HG03159 (cell line): ENCODE results near the gene FASTKD1.

Experiments
- ATAC-seq: cut with Tn5 transposase; IDR thresholded peaks from one replicate; pipeline ENCODE4 v1.9.1; 2021; ENCODE audit warnings: mild to moderate bottlenecking, moderate library complexity; ENCODE audit not compliant: unreplicated experiment

FASTKD1 gene

DNA sequence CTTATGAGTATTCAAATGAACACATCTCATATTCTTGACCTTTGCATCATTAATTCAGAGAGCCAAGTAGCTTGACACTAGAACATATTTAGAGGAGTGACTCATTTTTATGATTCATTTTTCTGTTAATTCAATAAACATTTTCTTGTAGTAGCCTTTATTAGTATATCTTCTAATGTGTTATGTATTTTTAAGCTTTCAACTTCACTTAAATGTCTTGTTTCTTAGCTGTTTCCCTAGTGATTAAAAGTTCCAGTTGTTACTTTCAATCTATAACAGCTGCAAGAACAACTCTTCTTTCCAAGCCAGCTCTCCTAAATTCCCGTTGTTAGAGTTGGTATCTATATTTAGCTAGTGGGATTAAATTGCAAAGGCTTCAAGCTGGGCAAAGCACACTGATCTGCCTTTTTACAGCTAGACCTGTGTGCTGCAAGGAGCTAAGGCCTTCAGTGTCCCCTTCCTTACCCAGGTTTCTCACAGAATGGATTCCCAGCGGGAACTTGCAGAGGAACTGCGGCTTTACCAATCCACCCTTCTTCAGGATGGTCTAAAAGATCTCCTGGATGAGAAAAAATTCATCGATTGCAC, 64.3 kb downstream of the FASTKD1 start, which contains the start of gene KLHL41:
KLHL41 (plus strand) TSS at position 405 of the 588 bp plus-strand sequence; CDS start at position 482, 77 bp downstream.
- no peak for ATAC-seq

DNA sequence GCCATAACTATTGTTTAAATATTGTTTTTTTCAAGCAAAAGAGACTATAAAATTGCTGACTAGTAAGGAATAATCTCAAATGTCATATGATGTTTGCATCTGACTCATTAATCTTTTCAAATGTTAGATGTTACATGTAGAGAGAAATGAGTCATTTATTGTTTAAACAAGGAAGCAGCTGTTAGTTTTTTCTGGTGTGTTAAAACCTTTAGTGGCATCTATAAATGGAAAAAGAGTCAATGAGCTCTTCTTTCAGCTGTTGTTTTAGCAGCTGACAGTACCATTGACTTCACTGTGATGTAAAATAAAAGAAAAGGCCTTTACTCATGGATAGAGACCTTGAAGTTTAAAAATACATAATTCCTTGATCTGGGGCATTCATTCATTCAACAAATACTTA, 66.0 kb downstream of the FASTKD1 start:
- ATAC-seq: no peak

DNA sequence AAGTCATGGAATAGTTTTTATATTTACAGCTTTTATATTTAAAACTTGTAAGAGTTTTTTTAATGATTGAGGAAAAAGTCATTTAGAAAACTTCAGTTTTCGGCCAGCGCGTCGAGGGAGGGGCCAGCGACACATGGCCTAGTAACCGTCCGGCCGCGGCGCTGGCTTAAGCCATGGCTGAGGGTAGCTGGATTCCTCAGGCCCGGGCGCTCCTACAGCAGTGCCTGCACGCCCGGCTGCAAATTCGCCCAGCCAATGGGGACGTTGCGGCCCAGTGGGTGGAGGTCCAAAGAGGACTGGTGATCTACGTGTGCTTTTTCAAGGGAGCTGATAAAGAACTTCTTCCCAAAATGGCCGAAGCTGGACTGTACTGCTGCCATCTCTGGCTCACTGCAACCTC, 69.0 kb downstream of the FASTKD1 start:
- no peak for ATAC-seq

DNA sequence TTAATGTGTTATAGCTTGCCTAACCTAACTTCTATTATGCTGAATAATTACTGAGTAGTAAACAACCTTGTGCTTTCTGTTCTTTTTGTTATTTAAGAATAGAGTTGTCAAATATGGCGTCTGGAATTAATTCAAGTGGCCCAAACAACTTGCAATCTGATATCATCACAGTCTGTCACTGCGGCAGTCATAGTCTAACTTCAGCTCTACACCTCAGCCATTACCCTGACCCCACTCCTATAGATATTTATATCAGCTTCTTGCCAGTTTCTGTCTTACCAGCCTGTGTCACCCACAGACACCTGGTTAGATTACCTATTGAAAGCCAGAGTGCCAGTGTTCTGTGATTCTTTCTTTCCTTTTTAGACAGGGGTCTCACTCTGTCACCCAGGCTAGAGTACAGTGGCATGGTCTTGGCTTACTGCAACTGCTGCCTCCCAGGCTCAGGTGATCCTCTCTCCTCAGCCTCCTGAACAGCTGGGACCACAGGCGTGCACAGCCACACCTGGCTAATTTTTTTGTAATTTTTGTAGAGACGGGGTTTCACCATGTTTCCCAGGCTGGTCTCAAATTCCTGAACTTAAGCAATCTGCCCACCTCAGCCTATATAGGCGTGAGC, 78.2 kb downstream of the FASTKD1 start:
- ATAC-seq: no peak

DNA sequence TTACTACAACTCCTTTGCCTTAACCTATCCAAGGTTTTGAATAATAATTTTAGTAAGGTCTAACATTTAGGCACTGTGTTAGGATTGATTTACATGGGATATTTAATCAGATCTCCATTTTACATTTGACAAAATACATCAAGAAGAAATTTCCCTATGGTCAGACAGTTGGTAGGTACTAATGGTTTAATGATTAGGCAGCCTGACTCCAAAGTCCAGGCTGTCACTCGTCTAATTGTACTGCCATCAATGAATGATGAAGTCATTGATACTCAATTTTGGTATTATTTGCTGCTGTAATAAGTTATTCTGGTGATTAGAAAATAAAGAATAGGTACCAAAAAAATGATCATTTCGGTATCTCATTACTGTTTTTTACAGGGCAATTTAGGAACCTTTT, 80.3 kb downstream of the FASTKD1 start:
- ATAC-seq: no peak

DNA sequence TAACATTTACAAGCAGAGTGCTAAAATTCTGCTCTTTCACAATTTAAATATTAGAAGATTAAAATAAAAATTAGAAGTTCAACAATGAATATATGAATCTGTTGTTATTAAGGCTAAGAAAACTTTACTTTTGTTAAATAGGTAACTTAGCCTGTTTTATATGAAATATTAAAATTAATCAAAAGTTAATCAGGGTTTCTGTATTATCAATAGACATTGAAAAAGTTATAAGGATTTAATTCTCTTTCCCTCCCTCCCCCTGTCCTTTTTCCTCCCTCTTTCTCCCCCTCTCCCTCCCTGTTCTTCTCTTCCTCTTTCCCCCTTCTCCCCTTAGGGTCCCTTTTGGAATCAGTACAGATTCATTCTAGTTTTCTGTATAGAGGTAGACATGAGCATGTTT, 82.3 kb downstream of the FASTKD1 start:
- ATAC-seq: no peak

DNA sequence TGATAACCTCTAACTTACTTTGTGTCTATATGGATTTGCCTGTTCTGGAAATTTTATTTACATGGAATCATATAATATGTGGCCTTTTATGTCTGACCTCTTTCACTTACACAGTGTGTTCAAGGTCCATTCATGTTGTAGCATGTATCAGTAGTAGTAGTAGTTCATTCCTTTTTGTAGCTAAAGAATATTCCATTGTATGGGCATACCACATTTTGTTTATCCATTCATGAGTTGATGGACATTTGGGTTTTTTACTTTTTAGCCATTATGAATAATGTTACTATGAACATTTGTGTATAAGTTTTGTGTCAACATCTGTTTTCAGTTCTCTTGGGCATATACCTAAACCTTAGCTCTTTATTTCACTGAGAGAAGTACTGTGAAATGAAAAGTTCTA, 82.8 kb downstream of the FASTKD1 start:
- ATAC-seq: no peak

DNA sequence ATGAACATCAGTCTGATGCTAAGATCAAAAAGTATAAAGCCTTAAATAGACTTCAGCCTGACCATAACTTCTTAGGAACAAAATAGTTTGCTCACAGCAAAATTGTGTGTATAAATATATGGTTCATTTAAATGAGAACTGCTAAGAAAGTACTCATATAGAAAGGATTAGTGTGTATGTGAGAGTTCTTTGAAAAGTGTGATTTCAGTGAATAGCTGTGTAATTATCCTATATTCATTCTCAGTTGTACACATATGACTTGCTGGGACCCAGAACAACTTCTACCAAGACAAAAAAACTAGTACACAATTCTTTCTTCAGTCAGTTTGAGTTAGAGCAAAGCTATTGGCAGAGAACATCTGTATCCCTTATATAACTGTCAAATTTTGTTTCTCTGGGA, 87.2 kb downstream of the FASTKD1 start:
- no peak for ATAC-seq

DNA sequence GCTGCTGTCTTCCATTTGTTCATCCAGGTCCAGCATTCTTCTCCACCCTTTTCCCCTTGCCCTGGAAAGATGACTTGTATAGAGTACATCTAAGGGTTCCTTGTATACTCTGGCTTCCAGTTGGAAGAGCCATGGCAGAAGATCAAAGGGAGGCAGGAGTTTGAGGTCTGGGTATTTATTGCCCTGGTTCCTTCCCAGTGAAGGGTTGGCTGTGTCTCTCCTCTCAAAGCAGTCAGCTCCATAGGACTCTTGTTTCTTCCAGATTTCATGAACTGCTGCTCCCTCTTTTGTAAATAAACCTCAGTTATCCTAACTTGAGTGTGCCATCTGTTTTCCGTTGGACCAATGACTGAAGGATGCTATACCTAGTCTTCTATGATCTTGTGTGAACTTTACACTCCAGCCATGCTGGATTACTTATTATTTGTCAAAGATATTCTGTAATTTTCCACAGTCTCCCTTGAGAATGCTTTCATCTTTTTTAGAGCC, 88.0 kb downstream of the FASTKD1 start:
- ATAC-seq: no peak

DNA sequence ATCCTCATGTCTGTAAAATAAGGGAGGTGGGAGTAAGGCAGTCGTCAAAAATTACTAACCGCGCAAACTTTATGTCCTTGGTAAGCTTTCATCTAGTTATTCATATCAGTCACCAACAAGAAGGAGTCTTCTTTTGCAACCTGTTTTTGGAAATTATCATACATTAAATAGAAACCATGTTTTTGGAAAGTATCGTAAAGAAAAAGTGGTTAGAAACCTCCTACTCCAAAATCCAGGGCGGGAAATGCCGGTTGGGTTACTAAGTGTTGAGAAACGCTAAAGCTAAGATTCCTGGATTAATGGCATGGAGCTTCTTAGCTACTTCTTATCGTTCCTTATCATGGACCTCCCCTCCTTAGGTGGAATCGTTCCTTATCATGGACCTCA, 93.6 kb downstream of the FASTKD1 start:
- no peak for ATAC-seq
